ENCODE results near the gene CTTN.

Gene CTTN

GRCh38 chr11:70359451-70360205 lies 38.7 kb upstream of the CTTN start:
- TF ChIP-seq, protein P1, sequence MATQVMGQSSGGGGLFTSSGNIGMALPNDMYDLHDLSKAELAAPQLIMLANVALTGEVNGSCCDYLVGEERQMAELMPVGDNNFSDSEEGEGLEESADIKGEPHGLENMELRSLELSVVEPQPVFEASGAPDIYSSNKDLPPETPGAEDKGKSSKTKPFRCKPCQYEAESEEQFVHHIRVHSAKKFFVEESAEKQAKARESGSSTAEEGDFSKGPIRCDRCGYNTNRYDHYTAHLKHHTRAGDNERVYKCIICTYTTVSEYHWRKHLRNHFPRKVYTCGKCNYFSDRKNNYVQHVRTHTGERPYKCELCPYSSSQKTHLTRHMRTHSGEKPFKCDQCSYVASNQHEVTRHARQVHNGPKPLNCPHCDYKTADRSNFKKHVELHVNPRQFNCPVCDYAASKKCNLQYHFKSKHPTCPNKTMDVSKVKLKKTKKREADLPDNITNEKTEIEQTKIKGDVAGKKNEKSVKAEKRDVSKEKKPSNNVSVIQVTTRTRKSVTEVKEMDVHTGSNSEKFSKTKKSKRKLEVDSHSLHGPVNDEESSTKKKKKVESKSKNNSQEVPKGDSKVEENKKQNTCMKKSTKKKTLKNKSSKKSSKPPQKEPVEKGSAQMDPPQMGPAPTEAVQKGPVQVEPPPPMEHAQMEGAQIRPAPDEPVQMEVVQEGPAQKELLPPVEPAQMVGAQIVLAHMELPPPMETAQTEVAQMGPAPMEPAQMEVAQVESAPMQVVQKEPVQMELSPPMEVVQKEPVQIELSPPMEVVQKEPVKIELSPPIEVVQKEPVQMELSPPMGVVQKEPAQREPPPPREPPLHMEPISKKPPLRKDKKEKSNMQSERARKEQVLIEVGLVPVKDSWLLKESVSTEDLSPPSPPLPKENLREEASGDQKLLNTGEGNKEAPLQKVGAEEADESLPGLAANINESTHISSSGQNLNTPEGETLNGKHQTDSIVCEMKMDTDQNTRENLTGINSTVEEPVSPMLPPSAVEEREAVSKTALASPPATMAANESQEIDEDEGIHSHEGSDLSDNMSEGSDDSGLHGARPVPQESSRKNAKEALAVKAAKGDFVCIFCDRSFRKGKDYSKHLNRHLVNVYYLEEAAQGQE (IDR thresholded peaks at IDR 0.05; ENCODE audit: insufficient replicate concordance, low read depth), result no peak
- TF ChIP-seq SPI1 (IDR thresholded peaks at IDR 0.05; ENCODE audit: borderline replicate concordance, low read depth), result no peak
- no peak for TF ChIP-seq GABPA (IDR thresholded peaks at IDR 0.05; ENCODE audit: low read depth)
- TF ChIP-seq, protein P2, sequence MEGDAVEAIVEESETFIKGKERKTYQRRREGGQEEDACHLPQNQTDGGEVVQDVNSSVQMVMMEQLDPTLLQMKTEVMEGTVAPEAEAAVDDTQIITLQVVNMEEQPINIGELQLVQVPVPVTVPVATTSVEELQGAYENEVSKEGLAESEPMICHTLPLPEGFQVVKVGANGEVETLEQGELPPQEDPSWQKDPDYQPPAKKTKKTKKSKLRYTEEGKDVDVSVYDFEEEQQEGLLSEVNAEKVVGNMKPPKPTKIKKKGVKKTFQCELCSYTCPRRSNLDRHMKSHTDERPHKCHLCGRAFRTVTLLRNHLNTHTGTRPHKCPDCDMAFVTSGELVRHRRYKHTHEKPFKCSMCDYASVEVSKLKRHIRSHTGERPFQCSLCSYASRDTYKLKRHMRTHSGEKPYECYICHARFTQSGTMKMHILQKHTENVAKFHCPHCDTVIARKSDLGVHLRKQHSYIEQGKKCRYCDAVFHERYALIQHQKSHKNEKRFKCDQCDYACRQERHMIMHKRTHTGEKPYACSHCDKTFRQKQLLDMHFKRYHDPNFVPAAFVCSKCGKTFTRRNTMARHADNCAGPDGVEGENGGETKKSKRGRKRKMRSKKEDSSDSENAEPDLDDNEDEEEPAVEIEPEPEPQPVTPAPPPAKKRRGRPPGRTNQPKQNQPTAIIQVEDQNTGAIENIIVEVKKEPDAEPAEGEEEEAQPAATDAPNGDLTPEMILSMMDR (IDR thresholded peaks at IDR 0.05; ENCODE audit: insufficient read depth, low read length), result no peak
- TF ChIP-seq POLR2AphosphoS5 (IDR thresholded peaks at IDR 0.05; ENCODE audit: low read depth), result no peak
- Histone ChIP-seq H3K4me3 (replicated peaks; ENCODE audit: insufficient read depth, low read length) (no peak overlapping the region), H3K27me3 (ENCODE audit: insufficient read depth, poor library complexity, severe bottlenecking) (no peaks in the 10 kb centered on the region), H3K27ac (replicated peaks) (no peak overlapping the region)
- DNase-seq (ENCODE audit: low read depth in 1 of 2, low spot score in 1 of 2), result no peak

- Histone ChIP-seq H3K4me3 (replicated peaks; ENCODE audit: insufficient read depth, low read length) (no peak overlapping the region), H3K27me3 (ENCODE audit: insufficient read depth, poor library complexity, severe bottlenecking) (no peaks in the 10 kb centered on the region), H3K27ac (replicated peaks) (no peak overlapping the region)
- DNase-seq (ENCODE audit: low read depth in 1 of 2, low spot score in 1 of 2), result no peak
- TF ChIP-seq, protein P1 (IDR thresholded peaks at IDR 0.05; ENCODE audit: insufficient replicate concordance, low read depth), result no peak
- TF ChIP-seq POLR2AphosphoS5 (IDR thresholded peaks at IDR 0.05; ENCODE audit: low read depth) (no peak), SPI1 (IDR thresholded peaks at IDR 0.05; ENCODE audit: borderline replicate concordance, low read depth) (no peak), GABPA (IDR thresholded peaks at IDR 0.05; ENCODE audit: low read depth) (no peak)
- TF ChIP-seq, protein P2 (IDR thresholded peaks at IDR 0.05; ENCODE audit: insufficient read depth, low read length), result no peak
Observed at GRCh38 chr11:70360211-70360610, 38.1 kb upstream of the CTTN start.

GRCh38 chr11:70364178-70364577 lies 34.2 kb upstream of the CTTN start:
- TF ChIP-seq, protein P2 (IDR thresholded peaks at IDR 0.05; ENCODE audit: insufficient read depth, low read length), result no peak
- TF ChIP-seq, protein P1 (IDR thresholded peaks at IDR 0.05; ENCODE audit: insufficient replicate concordance, low read depth), result no peak
- no peak for TF ChIP-seq POLR2AphosphoS5 (IDR thresholded peaks at IDR 0.05; ENCODE audit: low read depth)
- no peak for TF ChIP-seq GABPA (IDR thresholded peaks at IDR 0.05; ENCODE audit: low read depth)
- no peak for TF ChIP-seq SPI1 (IDR thresholded peaks at IDR 0.05; ENCODE audit: borderline replicate concordance, low read depth)
- DNase-seq (ENCODE audit: low read depth in 1 of 2, low spot score in 1 of 2), result no peak
- Histone ChIP-seq H3K4me3 (replicated peaks; ENCODE audit: insufficient read depth, low read length) (no peak overlapping the region), H3K27me3 (ENCODE audit: insufficient read depth, poor library complexity, severe bottlenecking) (no peaks in the 10 kb centered on the region), H3K27ac (replicated peaks) (no peak overlapping the region)

All from HL-60 (cell line).